Measurements from ENCODE around the gene LMBRD1. TPM values are rescaled to one million over a fixed set of nuclear protein-coding genes. Genes with fewer than 3 reads are reported as not detected.

The LMBRD1 gene
- polyA plus RNA-seq, 1 of the 3 experiments (the other 2 are of a cell fraction), result 6.5 TPM

DNA sequence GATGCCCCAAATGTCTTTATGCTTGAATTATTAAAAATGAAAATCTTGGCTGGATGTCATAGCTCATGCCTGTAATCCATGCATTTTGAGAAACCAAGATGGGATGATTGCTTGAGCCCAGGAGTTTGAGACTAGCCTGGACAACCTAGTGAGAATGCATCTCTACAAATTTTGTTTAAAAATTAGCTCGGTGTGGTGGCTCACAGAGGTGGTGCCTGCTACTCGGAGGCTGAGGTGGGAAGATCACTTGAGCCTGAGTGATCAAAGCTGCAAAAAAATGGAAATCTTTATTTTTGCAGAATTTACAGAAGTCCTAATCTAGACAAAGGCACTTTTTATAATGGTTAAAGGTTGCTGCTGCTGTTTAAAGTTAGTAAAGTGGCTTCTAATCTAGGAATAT lies 49.5 kb upstream of the LMBRD1 start:
- ChIA-PET POLR2A (no interaction called here), CTCF (no interaction called here)
- Histone ChIP-seq H3K4me2 (no peak overlapping the region), H3K4me3 (ENCODE audit: low read depth in 2 of 2, low read length in 1 of 2) (no peak overlapping the region), H3K9ac (no peak overlapping the region), H3K36me3 (replicated peaks in 1 of 2; ENCODE audit: control insufficient read depth in 1 of 2, insufficient read depth in 2 of 2, low read length in 1 of 2) (no peaks in the 10 kb centered on the region), H3K27me3 (ENCODE audit: insufficient read depth) (no peaks in the 10 kb centered on the region), H3K9me3 (no peaks in the 10 kb centered on the region), H3K27ac (ENCODE audit: low read depth in 2 of 2, low read length in 1 of 2) (no peak overlapping the region), H3K9me2 (no peaks in the 10 kb centered on the region), H4K20me1 (ENCODE audit: insufficient read depth) (no peaks in the 10 kb centered on the region), H2AFZ (ENCODE audit: low read depth) (no peak overlapping the region), H3K4me1 (ENCODE audit: control insufficient read depth in 1 of 2, insufficient read depth in 2 of 2, low read depth in 1 of 2, low read length in 1 of 2) (no peaks in the 10 kb centered on the region), H3K79me2 (ENCODE audit: insufficient read depth) (no peaks in the 10 kb centered on the region; the same call in 1 of the 2 replicates), H3F3A (replicated peaks; ENCODE audit: insufficient read depth) (no peaks in the 10 kb centered on the region)
- DNase-seq, result no peak
- TF ChIP-seq, protein P1, sequence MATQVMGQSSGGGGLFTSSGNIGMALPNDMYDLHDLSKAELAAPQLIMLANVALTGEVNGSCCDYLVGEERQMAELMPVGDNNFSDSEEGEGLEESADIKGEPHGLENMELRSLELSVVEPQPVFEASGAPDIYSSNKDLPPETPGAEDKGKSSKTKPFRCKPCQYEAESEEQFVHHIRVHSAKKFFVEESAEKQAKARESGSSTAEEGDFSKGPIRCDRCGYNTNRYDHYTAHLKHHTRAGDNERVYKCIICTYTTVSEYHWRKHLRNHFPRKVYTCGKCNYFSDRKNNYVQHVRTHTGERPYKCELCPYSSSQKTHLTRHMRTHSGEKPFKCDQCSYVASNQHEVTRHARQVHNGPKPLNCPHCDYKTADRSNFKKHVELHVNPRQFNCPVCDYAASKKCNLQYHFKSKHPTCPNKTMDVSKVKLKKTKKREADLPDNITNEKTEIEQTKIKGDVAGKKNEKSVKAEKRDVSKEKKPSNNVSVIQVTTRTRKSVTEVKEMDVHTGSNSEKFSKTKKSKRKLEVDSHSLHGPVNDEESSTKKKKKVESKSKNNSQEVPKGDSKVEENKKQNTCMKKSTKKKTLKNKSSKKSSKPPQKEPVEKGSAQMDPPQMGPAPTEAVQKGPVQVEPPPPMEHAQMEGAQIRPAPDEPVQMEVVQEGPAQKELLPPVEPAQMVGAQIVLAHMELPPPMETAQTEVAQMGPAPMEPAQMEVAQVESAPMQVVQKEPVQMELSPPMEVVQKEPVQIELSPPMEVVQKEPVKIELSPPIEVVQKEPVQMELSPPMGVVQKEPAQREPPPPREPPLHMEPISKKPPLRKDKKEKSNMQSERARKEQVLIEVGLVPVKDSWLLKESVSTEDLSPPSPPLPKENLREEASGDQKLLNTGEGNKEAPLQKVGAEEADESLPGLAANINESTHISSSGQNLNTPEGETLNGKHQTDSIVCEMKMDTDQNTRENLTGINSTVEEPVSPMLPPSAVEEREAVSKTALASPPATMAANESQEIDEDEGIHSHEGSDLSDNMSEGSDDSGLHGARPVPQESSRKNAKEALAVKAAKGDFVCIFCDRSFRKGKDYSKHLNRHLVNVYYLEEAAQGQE (IDR thresholded peaks at IDR 0.05; ENCODE audit: low read depth, low read length), result no peak
- no peak for TF ChIP-seq ELF1 (IDR thresholded peaks at IDR 0.05)
- TF ChIP-seq, protein P2, sequence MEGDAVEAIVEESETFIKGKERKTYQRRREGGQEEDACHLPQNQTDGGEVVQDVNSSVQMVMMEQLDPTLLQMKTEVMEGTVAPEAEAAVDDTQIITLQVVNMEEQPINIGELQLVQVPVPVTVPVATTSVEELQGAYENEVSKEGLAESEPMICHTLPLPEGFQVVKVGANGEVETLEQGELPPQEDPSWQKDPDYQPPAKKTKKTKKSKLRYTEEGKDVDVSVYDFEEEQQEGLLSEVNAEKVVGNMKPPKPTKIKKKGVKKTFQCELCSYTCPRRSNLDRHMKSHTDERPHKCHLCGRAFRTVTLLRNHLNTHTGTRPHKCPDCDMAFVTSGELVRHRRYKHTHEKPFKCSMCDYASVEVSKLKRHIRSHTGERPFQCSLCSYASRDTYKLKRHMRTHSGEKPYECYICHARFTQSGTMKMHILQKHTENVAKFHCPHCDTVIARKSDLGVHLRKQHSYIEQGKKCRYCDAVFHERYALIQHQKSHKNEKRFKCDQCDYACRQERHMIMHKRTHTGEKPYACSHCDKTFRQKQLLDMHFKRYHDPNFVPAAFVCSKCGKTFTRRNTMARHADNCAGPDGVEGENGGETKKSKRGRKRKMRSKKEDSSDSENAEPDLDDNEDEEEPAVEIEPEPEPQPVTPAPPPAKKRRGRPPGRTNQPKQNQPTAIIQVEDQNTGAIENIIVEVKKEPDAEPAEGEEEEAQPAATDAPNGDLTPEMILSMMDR (IDR thresholded peaks at IDR 0.05), result no peak
- no peak for TF ChIP-seq TAF1 (IDR thresholded peaks at IDR 0.05; ENCODE audit: borderline replicate concordance, low read depth, low read length)
- TF ChIP-seq, protein P3, sequence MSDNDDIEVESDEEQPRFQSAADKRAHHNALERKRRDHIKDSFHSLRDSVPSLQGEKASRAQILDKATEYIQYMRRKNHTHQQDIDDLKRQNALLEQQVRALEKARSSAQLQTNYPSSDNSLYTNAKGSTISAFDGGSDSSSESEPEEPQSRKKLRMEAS (IDR thresholded peaks at IDR 0.05; ENCODE audit: low read depth), result no peak
- TF ChIP-seq MEF2A (IDR thresholded peaks at IDR 0.05; ENCODE audit: borderline replicate concordance, low read depth), result no peak
- no peak for TF ChIP-seq NRF1 (IDR thresholded peaks at IDR 0.05; ENCODE audit: low read depth, low read length)
- no peak for TF ChIP-seq FOSL2 (IDR thresholded peaks at IDR 0.05; ENCODE audit: borderline replicate concordance, low read depth)
- TF ChIP-seq SMC3 (IDR thresholded peaks at IDR 0.05; ENCODE audit: low read depth, low read length), result no peak
- 82% methylated on average over 2 of the region's 2 CpGs for WGBS (ENCODE audit: low lambda C conversion rate)

DNA sequence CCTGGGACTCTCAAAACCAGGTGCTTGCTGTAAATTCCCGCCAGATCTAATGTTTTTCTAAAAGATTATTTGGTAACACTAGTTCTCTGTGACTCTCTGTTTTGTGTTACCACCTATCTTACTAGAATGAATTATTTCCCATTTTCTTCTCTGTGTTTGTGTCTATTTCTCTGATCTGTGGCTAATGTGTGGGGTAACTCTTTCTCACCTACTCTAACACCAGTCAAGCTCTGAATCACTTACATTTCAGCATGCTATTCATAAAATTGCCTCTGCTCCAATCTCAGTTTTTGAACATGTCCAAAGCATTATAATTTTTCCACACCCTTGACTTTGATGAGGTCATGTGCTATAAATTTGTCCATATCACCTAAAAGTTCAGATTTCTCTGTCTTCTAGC lies 46.4 kb upstream of the LMBRD1 start:
- 53% methylated on average over 1 of the region's 1 CpG for WGBS (ENCODE audit: low lambda C conversion rate)
- no peaks in the 10 kb centered on the region for H3K9me2 ChIP-seq
- no peaks in the 10 kb centered on the region for H3K79me2 ChIP-seq (ENCODE audit: insufficient read depth)
- H3K27me3 ChIP-seq (ENCODE audit: insufficient read depth), result no peaks in the 10 kb centered on the region
- H4K20me1 ChIP-seq (ENCODE audit: insufficient read depth), result no peaks in the 10 kb centered on the region
- POLR2A ChIA-PET, result no interaction called here
- no peak overlapping the region for H3K9ac ChIP-seq
- DNase-seq, result no peak
- H3K9me3 ChIP-seq, result no peaks in the 10 kb centered on the region
- H3K4me3 ChIP-seq (ENCODE audit: low read depth in 2 of 2, low read length in 1 of 2), result no peak overlapping the region
- H3F3A ChIP-seq (replicated peaks; ENCODE audit: insufficient read depth), result no peaks in the 10 kb centered on the region
- CTCF ChIA-PET, result interaction anchor here (1.3 to 2.4 kb wide), 4 partner anchors 8 to 265 kb away, joined by 3 to 7 read pairs (median 4); no protein-coding TSS in a partner anchor
- H3K4me2 ChIP-seq, result no peak overlapping the region
- H3K4me1 ChIP-seq (ENCODE audit: control insufficient read depth in 1 of 2, insufficient read depth in 2 of 2, low read depth in 1 of 2, low read length in 1 of 2), result no peaks in the 10 kb centered on the region
- TF ChIP-seq RAD21 (IDR thresholded peaks at IDR 0.05; ENCODE audit: low read length) (no peak), NRF1 (IDR thresholded peaks at IDR 0.05; ENCODE audit: low read depth, low read length) (no peak)
- TF ChIP-seq, protein P4, sequence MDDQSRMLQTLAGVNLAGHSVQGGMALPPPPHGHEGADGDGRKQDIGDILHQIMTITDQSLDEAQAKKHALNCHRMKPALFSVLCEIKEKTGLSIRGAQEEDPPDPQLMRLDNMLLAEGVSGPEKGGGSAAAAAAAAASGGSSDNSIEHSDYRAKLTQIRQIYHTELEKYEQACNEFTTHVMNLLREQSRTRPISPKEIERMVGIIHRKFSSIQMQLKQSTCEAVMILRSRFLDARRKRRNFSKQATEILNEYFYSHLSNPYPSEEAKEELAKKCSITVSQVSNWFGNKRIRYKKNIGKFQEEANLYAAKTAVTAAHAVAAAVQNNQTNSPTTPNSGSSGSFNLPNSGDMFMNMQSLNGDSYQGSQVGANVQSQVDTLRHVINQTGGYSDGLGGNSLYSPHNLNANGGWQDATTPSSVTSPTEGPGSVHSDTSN (IDR thresholded peaks at IDR 0.05), result no peak
- H3K36me3 ChIP-seq (replicated peaks in 1 of 2; ENCODE audit: control insufficient read depth in 1 of 2, insufficient read depth in 2 of 2, low read length in 1 of 2), result no peaks in the 10 kb centered on the region
- H3K27ac ChIP-seq (ENCODE audit: low read depth in 2 of 2, low read length in 1 of 2), result no peak overlapping the region
- no peak overlapping the region for H2AFZ ChIP-seq (ENCODE audit: low read depth)
